HCT116 (cell line): ENCODE results near the gene LDAF1. TPM values are rescaled to one million over a fixed set of nuclear protein-coding genes. Genes with fewer than 3 reads are reported as not detected.
"Not testable (repeated sequence)": the region's sequence is repeated elsewhere in the genome, so short reads cannot be mapped to it uniquely, and the experiment has no call there.

ENCODE experiments used
- ATAC-seq: fragments of 200-7000 bp; cut with Tn5 transposase; 2 replicates; pipeline ENCODE4 v1.9.1; 2020; ENCODE audit warnings: mild to moderate bottlenecking, moderate library complexity
- BruUV-seq: library from RNA; stranded (reverse); fragments of 400-500 nt; replicated peaks from 2 replicates; lab custom pipeline; 2021; lab: Mats Ljungman, UMichigan
- CTCF ChIA-PET: fragments of 300-600 bp; sonication (Branson Sonifier 250); formaldehyde crosslinking; loops from one replicate; lab custom pipeline; 2021; ENCODE audit warnings: antibody characterized with exemption; lab: Charles Lee
- POLR2A ChIA-PET: fragments of 300-600, 350-600 bp; sonication (Branson Sonifier 250); formaldehyde crosslinking; loops from one replicate; lab custom pipeline; 2021; ENCODE audit warnings: antibody characterized with exemption; lab: Charles Lee
- RAD21 ChIA-PET, 2 experiments: fragments of 300-600 bp; sonication (Branson Sonifier 250); formaldehyde crosslinking; loops; one replicate each; lab custom pipeline; 2023; ENCODE audit warnings: low total read pairs in 2 of 2; ENCODE audit not compliant: uncharacterized antibody in 2 of 2, unreplicated experiment in 2 of 2, low non-redundant PET in 1 of 2; lab: Charles Lee
- DNase-seq: peaks from one replicate; pipeline ENCODE4 v3.0.0-alpha.2; 2010; ENCODE audit warnings: low read depth, low spot score
- H2AFZ ChIP-seq: fragments of 200-600 bp; shearing (Covaris generic), sonication (generic); 2 replicates; pipeline ENCODE4 v1.6.1; 2017; ENCODE audit warnings: low read depth, mixed run types, mixed read lengths, antibody characterized with exemption, low read length; ENCODE audit not compliant: poor library complexity, severe bottlenecking
- H3K27ac ChIP-seq: 2 replicates; pipeline ENCODE4 v1.5.1; 2012; ENCODE audit warnings: low read depth, low read length
- H3K27me3 ChIP-seq: fragments of 200-600 bp; sonication (generic); 2 replicates; pipeline ENCODE4 v1.6.1; 2016; ENCODE audit warnings: mixed run types, low read length, mixed read lengths; ENCODE audit not compliant: insufficient read depth
- H3K36me3 ChIP-seq, 2 experiments: fragments of 200-500 bp in 1 of 2; fragments of 200-600 bp in 1 of 2; sonication (Bioruptor generic) in 1 of 2; sonication (generic) in 1 of 2; 2 replicates each; pipeline versions ENCODE4 v1.5.1 to v1.6.1; 2014 to 2016; ENCODE audit warnings: low read length in 2 of 2, inconsistent platforms in 1 of 2, mixed read lengths in 1 of 2, mixed run types in 1 of 2; ENCODE audit not compliant: insufficient read depth in 2 of 2, control insufficient read depth in 1 of 2
- H3K4me1 ChIP-seq, 2 experiments: fragments of 200-600 bp in 1 of 2; sonication (generic) in 1 of 2; 2 replicates each; pipeline versions ENCODE4 v1.5.1 to v1.6.1; 2012 to 2017; ENCODE audit warnings: low read length in 2 of 2, inconsistent platforms in 1 of 2, mild to moderate bottlenecking in 1 of 2, mixed read lengths in 1 of 2, mixed run types in 1 of 2, moderate library complexity in 1 of 2; ENCODE audit not compliant: insufficient read depth in 2 of 2, control insufficient read depth in 1 of 2
- H3K4me2 ChIP-seq: fragments of 200-600 bp; sonication (generic); 2 replicates; pipeline ENCODE4 v1.6.1; 2017; ENCODE audit warnings: mixed run types, low read length, mixed read lengths
- H3K4me3 ChIP-seq, 2 experiments: fragments of 200-600 bp in 1 of 2; sonication (generic) in 1 of 2; replicated peaks in 1 of 2; 2 replicates each; pipeline ENCODE4 v1.5.1; 2011 to 2016; ENCODE audit warnings: low read length in 2 of 2, control low read depth in 1 of 2, low read depth in 1 of 2, mild to moderate bottlenecking in 1 of 2, mixed read lengths in 1 of 2, mixed run types in 1 of 2
- H3K79me2 ChIP-seq: fragments of 200-600 bp; sonication (generic); 2 replicates; pipeline ENCODE4 v1.6.1; 2017; ENCODE audit warnings: mild to moderate bottlenecking, mixed run types, low read length, moderate library complexity, mixed read lengths; ENCODE audit not compliant: insufficient read depth
- H3K9ac ChIP-seq: fragments of 200-600 bp; sonication (generic); 2 replicates; pipeline ENCODE4 v1.6.1; 2016; ENCODE audit warnings: low read length, mixed read lengths
- H3K9me2 ChIP-seq: fragments of 200-600 bp; sonication (generic), shearing (Covaris generic); 2 replicates; pipeline ENCODE4 v1.6.1; 2017; ENCODE audit warnings: mixed run types, mild to moderate bottlenecking, moderate library complexity; ENCODE audit not compliant: insufficient read depth
- H3K9me3 ChIP-seq, 2 experiments: fragments of 200-500 bp in 1 of 2; fragments of 200-600 bp in 1 of 2; sonication (Bioruptor generic) in 1 of 2; sonication (generic) in 1 of 2; 2 replicates each; pipeline ENCODE4 v1.6.1; 2014 to 2017; ENCODE audit warnings: low read length in 2 of 2, mixed read lengths in 2 of 2, inconsistent platforms in 1 of 2, low read depth in 1 of 2, mild to moderate bottlenecking in 1 of 2, mixed run types in 1 of 2, moderate library complexity in 1 of 2; ENCODE audit not compliant: control insufficient read depth in 1 of 2, insufficient read depth in 1 of 2
- H4K20me1 ChIP-seq: fragments of 200-600 bp; sonication (generic), shearing (Covaris generic); 2 replicates; pipeline ENCODE4 v1.6.1; 2017; ENCODE audit warnings: mixed run types, mild to moderate bottlenecking, moderate library complexity; ENCODE audit not compliant: insufficient read depth
- CBX3 ChIP-seq: IDR thresholded peaks from 2 replicates; pipeline ENCODE4 v1.6.1; 2012; ENCODE audit warnings: low read depth
- EZH2 ChIP-seq: fragments of 200-600 bp; sonication (generic); IDR thresholded peaks from 2 replicates; pipeline ENCODE4 v1.6.1; 2017; ENCODE audit warnings: antibody characterized with exemption, mixed run types
- EZH2phosphoT487 ChIP-seq: fragments of 200-600 bp; IDR thresholded peaks from 2 replicates; pipeline ENCODE4 v1.6.1; 2018; ENCODE audit warnings: antibody characterized with exemption, borderline replicate concordance
- FOSL1 ChIP-seq: IDR thresholded peaks from 2 replicates; pipeline ENCODE4 v1.6.1; 2012; ENCODE audit warnings: low read depth
- REST ChIP-seq: IDR thresholded peaks from 2 replicates; pipeline ENCODE4 v1.6.1; 2012; ENCODE audit warnings: low read depth
- SP1 ChIP-seq: IDR thresholded peaks from 2 replicates; pipeline ENCODE4 v1.6.1; 2012; ENCODE audit warnings: low read depth
- SRF ChIP-seq: IDR thresholded peaks from 2 replicates; pipeline ENCODE4 v1.6.1; 2012; ENCODE audit warnings: low read depth
- TCF7L2 ChIP-seq: IDR thresholded peaks from 2 replicates; pipeline ENCODE4 v1.7.0; 2011; ENCODE audit warnings: borderline replicate concordance, inconsistent platforms; ENCODE audit not compliant: insufficient read depth, insufficient read length; ENCODE audit errors: extremely low read depth
- intact Hi-C: fragments of 100-400 bp; cut with micrococcal nuclease; formaldehyde crosslinking; loops from 2 replicates; pipeline ENCODE4 v1.10.0; 2022
- total RNA-seq: library from RNA; stranded (reverse); gene quantifications from one replicate; pipeline ENCODE4 v1.2.1, GENCODE V29; 2021; ENCODE audit not compliant: unreplicated experiment

The LDAF1 gene
- total RNA-seq, 1 experiment from 2014 or later: 30.0 TPM

- H3K27ac ChIP-seq, H3K9me2 ChIP-seq, H3K27me3 ChIP-seq, H3K4me3 ChIP-seq, BruUV-seq, H3K79me2 ChIP-seq, DNase-seq, H3K9ac ChIP-seq, H4K20me1 ChIP-seq, H2AFZ ChIP-seq, POLR2A ChIA-PET, intact Hi-C loops, CTCF ChIA-PET, H3K9me3 ChIP-seq, ATAC-seq, RAD21 ChIA-PET, H3K36me3 ChIP-seq, H3K4me2 ChIP-seq, H3K4me1 ChIP-seq: not testable (repeated sequence)
Measured at GRCh38 chr16:21115551-21115950, 42.9 kb upstream of the LDAF1 start.

GRCh38 chr16:21116148-21116693 is 42.3 kb upstream of the LDAF1 start:
- intact Hi-C loops: no loop called here
- ChIA-PET CTCF (no interaction called here), RAD21 (no interaction called here)
- no peaks in the 10 kb centered on the region for H3K36me3 ChIP-seq
- DNase-seq: no peak
- BruUV-seq: no TSS peak
- H3K4me3 ChIP-seq: no peak overlapping the region
- H3K9me3 ChIP-seq: no peaks in the 10 kb centered on the region
- no peaks in the 10 kb centered on the region for H3K79me2 ChIP-seq
- H3K9me2 ChIP-seq: no peaks in the 10 kb centered on the region
- ATAC-seq: no peak
- no peak overlapping the region for H2AFZ ChIP-seq
- no peak overlapping the region for H3K4me2 ChIP-seq
- TF ChIP-seq FOSL1 (no peak), SRF (no peak), SP1 (no peak)
- TF ChIP-seq, all 23 proteins: peak for 0
- Histone ChIP-seq H3K4me1 (no peaks in the 10 kb centered on the region), H4K20me1 (no peaks in the 10 kb centered on the region), H3K27ac (no peak overlapping the region), H3K27me3 (no peaks in the 10 kb centered on the region), H3K9ac (no peak overlapping the region)
- POLR2A ChIA-PET: no interaction called here

- ChIA-PET POLR2A (no interaction called here), CTCF (no interaction called here), RAD21 (no interaction called here)
- no peaks in the 10 kb centered on the region for H3K36me3 ChIP-seq
- no TSS peak for BruUV-seq
- no peak overlapping the region for H2AFZ ChIP-seq
- ATAC-seq: no peak
- no peaks in the 10 kb centered on the region for H3K79me2 ChIP-seq
- H3K4me1 ChIP-seq: no peaks in the 10 kb centered on the region
- no peaks in the 10 kb centered on the region for H3K9me2 ChIP-seq
- H3K27me3 ChIP-seq: no peaks in the 10 kb centered on the region
- DNase-seq: no peak
- no peak overlapping the region for H3K27ac ChIP-seq
- intact Hi-C loops: no loop called here
- no peaks in the 10 kb centered on the region for H3K9me3 ChIP-seq
- no peak overlapping the region for H3K9ac ChIP-seq
- no peak overlapping the region for H3K4me2 ChIP-seq
- TF ChIP-seq SP1: no peak
- TF ChIP-seq EZH2: no peak
- TF ChIP-seq TCF7L2: no peak
- TF ChIP-seq REST: no peak
- TF ChIP-seq CBX3: no peak
- TF ChIP-seq EZH2phosphoT487: no peak
- no peak overlapping the region for H3K4me3 ChIP-seq
- no peaks in the 10 kb centered on the region for H4K20me1 ChIP-seq
Measured at GRCh38 chr16:21117567-21117966, 40.9 kb upstream of the LDAF1 start.
